ENCODE data around the gene MTOR. TPM values are rescaled to one million over a fixed set of nuclear protein-coding genes. Genes with fewer than 3 reads are reported as not detected.

Gene MTOR
- total and polyA plus RNA-seq, 2 of the 8 experiments (the other 6 are each of a cell fraction or from before 2014, with no cell fraction given) = 44.2 to 76.8 TPM

- TF ChIP-seq ZNF274 (IDR thresholded peaks at IDR 0.05; ENCODE audit: borderline replicate concordance, extremely low read depth, low read length) (no peak), USF2 (IDR thresholded peaks at IDR 0.05; ENCODE audit: low read length) (no peak), GABPA (IDR thresholded peaks at IDR 0.05; ENCODE audit: borderline replicate concordance, insufficient read depth, low read length) (no peak)
Measured at GRCh38 chr1:11182884-11183283, 79.5 kb downstream of the MTOR start (continued).

All from H1 (cell line).